Measurements from ENCODE around the gene PARPBP. TPM values are rescaled to one million over a fixed set of nuclear protein-coding genes. Genes with fewer than 3 reads are reported as not detected.
"Not testable (repeated sequence)": the region's sequence is repeated elsewhere in the genome, so short reads cannot be mapped to it uniquely, and the experiment has no call there.

Gene PARPBP
- total and polyA plus RNA-seq, 4 donors, result 0.32 to 24.9 (median 0.60) TPM

DNA sequence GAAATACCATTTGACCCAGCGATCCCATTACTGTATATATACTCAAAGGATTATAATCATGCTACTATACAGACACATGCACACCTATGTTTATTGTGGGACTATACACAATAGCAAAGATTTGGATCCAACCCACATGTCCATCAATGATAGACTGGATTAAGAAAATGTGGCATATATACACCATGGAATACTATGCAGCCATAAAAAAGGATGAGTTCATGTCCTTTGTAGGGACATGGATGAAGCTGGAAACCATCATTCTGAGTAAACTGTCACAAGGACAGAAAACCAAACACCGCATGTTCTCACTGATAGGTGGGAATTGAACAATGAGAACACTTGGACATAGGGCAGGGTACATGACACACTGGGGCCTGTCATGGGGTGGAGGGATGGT is 120.9 kb downstream of the PARPBP start:
- H3K9ac ChIP-seq (ENCODE audit: low read depth in 1 of 2, low read length in 2 of 2); H3K9me3 ChIP-seq (ENCODE audit: control insufficient read depth in 4 of 4, low read length in 3 of 4); H3K4me3 ChIP-seq (ENCODE audit: low read depth in 1 of 3, low read length in 3 of 3); H3K36me3 ChIP-seq (ENCODE audit: control insufficient read depth in 4 of 4, insufficient read depth in 3 of 4, low read depth in 1 of 4, low read length in 3 of 4); H3K4me1 ChIP-seq (ENCODE audit: control insufficient read depth in 4 of 4, insufficient read depth in 4 of 4, low read length in 3 of 4); H3K27me3 ChIP-seq (ENCODE audit: control insufficient read depth in 4 of 4, insufficient read depth in 4 of 4, low read length in 3 of 4); H3K27ac ChIP-seq (ENCODE audit: low read depth in 1 of 2, low read length in 2 of 2); DNase-seq (ENCODE audit: low spot score): not testable (repeated sequence)
- 94% methylated on average over 2 of the region's 2 CpGs for WGBS

Small RNA genes within 50 kb of the gene (small RNA-seq; reads per million reads assigned to genes)
- not detected for gene RN7SL793P

Other genes with a start within 250 kb of the PARPBP start
- 1 to 10 TPM; 2.7 to 7.8 TPM for gene DRAM1, start 242.6 kb upstream of the PARPBP start, total RNA-seq
- 1 to 10 TPM; 3.0 to 3.9 TPM for gene DRAM1, start 242.6 kb upstream of the PARPBP start, polyA plus RNA-seq
- gene WASHC3, start 58.2 kb upstream of the PARPBP start, total RNA-seq, result 10 to 100 TPM; 22.4 to 25.3 TPM
- 10 to 100 TPM; 26.4 to 51.4 TPM for gene WASHC3, start 58.2 kb upstream of the PARPBP start, polyA plus RNA-seq
- 10 to 100 TPM in 1 of 2 donors, 1 to 10 TPM in 1; 8.2 to 24.5 TPM for gene NUP37, start 69 bp upstream of the PARPBP start, total RNA-seq
- 1 to 10 TPM; 7.3 to 8.8 TPM for gene NUP37, start 69 bp upstream of the PARPBP start, polyA plus RNA-seq
- not detected for gene PMCH, start 77.7 kb downstream of the PARPBP start, total RNA-seq
- gene PMCH, start 77.7 kb downstream of the PARPBP start, polyA plus RNA-seq, result not detected

All from liver (tissue), 10 donors.